Endodermal cell (in vitro differentiated cells): ENCODE measurements around the gene TAPBPL. TPM values are rescaled to one million over a fixed set of nuclear protein-coding genes. Genes with fewer than 3 reads are reported as not detected.

Source experiments
- DNase-seq: peaks from one replicate; pipeline ENCODE4 v3.0.0-alpha.2; 2017
- H3K27ac ChIP-seq: 2 replicates; pipeline ENCODE4 v1.5.1; 2013; ENCODE audit warnings: mild to moderate bottlenecking, low read depth, low read length, moderate library complexity
- H3K27me3 ChIP-seq: 2 replicates; pipeline ENCODE4 v1.6.1; 2013; ENCODE audit warnings: mild to moderate bottlenecking, low read length, moderate library complexity; ENCODE audit not compliant: insufficient read depth, control insufficient read depth, poor library complexity, severe bottlenecking
- H3K36me3 ChIP-seq: 2 replicates; pipeline ENCODE4 v1.7.0; 2013; ENCODE audit warnings: mild to moderate bottlenecking, low read length, moderate library complexity; ENCODE audit not compliant: control insufficient read depth, insufficient read depth
- H3K4me1 ChIP-seq: one replicate; pipeline ENCODE4 v1.7.0; 2013; ENCODE audit warnings: low read length; ENCODE audit not compliant: control insufficient read depth, insufficient read depth
- H3K4me3 ChIP-seq: 2 replicates; pipeline ENCODE4 v1.5.1; 2013; ENCODE audit warnings: mild to moderate bottlenecking, low read length, moderate library complexity
- H3K9ac ChIP-seq: 2 replicates; pipeline ENCODE4 v1.6.1; 2013; ENCODE audit warnings: mild to moderate bottlenecking, low read length, moderate library complexity; ENCODE audit not compliant: poor library complexity, severe bottlenecking; ENCODE audit errors: extremely low read depth
- H3K9me3 ChIP-seq: 2 replicates; pipeline ENCODE4 v1.6.1; 2013; ENCODE audit warnings: mild to moderate bottlenecking, low read length, moderate library complexity; ENCODE audit not compliant: control insufficient read depth
- H3K27ac Mint-ChIP-seq: 2 replicates; pipeline ENCODE4 v1.8.0; 2020; ENCODE audit warnings: mixed read lengths
- H3K27me3 Mint-ChIP-seq: 2 replicates; pipeline ENCODE4 v1.8.0; 2021; ENCODE audit warnings: mild to moderate bottlenecking, mixed read lengths; ENCODE audit not compliant: insufficient read depth
- H3K36me3 Mint-ChIP-seq: 2 replicates; pipeline ENCODE4 v1.8.0; 2020; ENCODE audit warnings: low read depth, mixed read lengths
- H3K4me1 Mint-ChIP-seq: 2 replicates; pipeline ENCODE4 v1.8.0; 2020; ENCODE audit warnings: mixed read lengths
- H3K4me3 Mint-ChIP-seq: 2 replicates; pipeline ENCODE4 v1.8.0; 2020; ENCODE audit warnings: mild to moderate bottlenecking, moderate library complexity, mixed read lengths
- H3K9me3 Mint-ChIP-seq: 2 replicates; pipeline ENCODE4 v1.8.0; 2020; ENCODE audit warnings: mild to moderate bottlenecking, mixed read lengths
- WGBS, 2 experiments: methylation state at CpG; one replicate each; pipeline versions ENCODE4 v1.1.5 to v1.1.7; 2013; ENCODE audit warnings: missing lambda C conversion rate in 2 of 2, mixed read lengths in 1 of 2; ENCODE audit not compliant: insufficient coverage in 1 of 2, insufficient read length in 1 of 2; 5-methylcytosine and 5-hydroxymethylcytosine counted together
- total RNA-seq, 2 donors: library from RNA; stranded (reverse); fragmentation: NEBNext Ultra II Directional in 1 of 2; extraction: Animal tissue kit (Norgen Biotek cat#: 25700) in 1 of 2; gene quantifications; 2 replicates in 1 of 2; 3 replicates in 1 of 2; pipeline ENCODE4 v1.2.1, GENCODE V29; 2021
- TF ChIP-seq, protein P1 (sequence below): fragments of 200-600 bp; sonication (generic); conservative IDR thresholded peaks from 2 replicates; pipeline ENCODE4 v1.5.0; 2021; ENCODE audit warnings: antibody characterized with exemption, mild to moderate bottlenecking

The TAPBPL gene
- total RNA-seq, 2 donors from 2014 or later, result 0.55 to 1.4 TPM

DNA sequence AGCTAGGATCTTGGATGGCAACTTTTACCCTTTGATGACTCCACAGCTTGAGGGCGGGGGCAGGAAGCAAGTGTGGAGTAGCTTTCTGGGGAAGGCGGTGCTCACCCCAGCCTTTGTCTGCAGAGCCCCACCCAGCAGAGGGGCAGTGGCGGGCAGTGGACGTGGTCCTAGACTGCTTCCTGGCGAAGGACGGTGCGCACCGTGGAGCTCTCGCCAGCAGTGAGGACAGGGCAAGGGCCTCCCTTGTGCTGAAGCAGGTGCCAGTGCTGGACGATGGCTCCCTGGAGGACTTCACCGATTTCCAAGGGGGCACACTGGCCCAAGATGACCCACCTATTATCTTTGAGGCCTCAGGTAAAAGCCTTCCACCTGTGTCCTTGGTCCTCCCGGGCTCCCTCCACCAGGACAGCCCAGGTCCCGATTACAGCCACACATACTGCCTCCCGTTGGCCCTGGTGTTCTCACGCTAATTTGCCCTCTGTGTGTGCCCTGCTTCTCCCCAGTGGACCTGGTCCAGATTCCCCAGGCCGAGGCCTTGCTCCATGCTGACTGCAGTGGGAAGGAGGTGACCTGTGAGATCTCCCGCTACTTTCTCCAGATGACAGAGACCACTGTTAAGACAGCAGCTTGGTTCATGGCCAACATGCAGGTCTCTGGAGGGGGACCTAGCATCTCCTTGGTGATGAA is 1.2 kb downstream of the TAPBPL start:
- 95 to 96% methylated on average over 14 to 17 of the region's 17 CpGs for WGBS, 2 experiments
- no peak overlapping the region for H3K27ac Mint-ChIP-seq

DNA sequence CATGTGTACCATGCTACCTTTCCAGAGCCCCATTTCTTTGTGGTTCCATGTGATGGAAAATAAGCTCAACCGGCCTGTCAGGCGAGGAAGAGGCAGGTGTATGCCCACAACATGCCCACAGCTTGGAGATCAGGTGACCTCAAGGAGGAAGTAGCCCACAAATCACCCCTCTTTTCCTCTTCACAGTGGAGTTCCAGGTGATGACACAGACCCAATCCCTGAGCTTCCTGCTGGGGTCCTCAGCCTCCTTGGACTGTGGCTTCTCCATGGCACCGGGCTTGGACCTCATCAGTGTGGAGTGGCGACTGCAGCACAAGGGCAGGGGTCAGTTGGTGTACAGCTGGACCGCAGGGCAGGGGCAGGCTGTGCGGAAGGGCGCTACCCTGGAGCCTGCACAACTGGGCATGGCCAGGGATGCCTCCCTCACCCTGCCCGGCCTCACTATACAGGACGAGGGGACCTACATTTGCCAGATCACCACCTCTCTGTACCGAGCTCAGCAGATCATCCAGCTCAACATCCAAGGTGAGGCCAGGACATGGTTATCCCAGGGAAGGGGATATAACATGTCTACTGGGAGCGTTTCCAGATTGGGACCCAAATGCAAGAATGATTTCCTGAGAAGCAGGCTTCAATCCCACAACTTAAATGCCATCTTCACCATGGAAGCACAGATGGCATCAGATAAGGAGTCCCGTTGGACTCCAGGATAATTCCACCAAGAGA is 5.5 kb downstream of the TAPBPL start:
- WGBS, 2 experiments, result 92 to 100% methylated on average over 11 to 12 of the region's 12 CpGs

More for the DNA sequence above, 1.2 kb downstream of the TAPBPL start:
- no peak overlapping the region for H3K4me3 ChIP-seq
- H3K36me3 ChIP-seq, result no peaks in the 10 kb centered on the region
- no peak overlapping the region for H3K9ac ChIP-seq
- H3K27ac ChIP-seq, result no peak overlapping the region
- Mint-ChIP-seq H3K36me3 (no peaks in the 10 kb centered on the region), H3K4me3 (no peak overlapping the region), H3K27me3 (no peaks in the 10 kb centered on the region), H3K9me3 (no peaks in the 10 kb centered on the region), H3K4me1 (peaks cover 30% of the 10 kb centered on the region)
- peaks cover 16% of the 10 kb centered on the region for H3K4me1 ChIP-seq
- H3K27me3 ChIP-seq, result no peaks in the 10 kb centered on the region
- no peaks in the 10 kb centered on the region for H3K9me3 ChIP-seq
- TF ChIP-seq, protein P1, sequence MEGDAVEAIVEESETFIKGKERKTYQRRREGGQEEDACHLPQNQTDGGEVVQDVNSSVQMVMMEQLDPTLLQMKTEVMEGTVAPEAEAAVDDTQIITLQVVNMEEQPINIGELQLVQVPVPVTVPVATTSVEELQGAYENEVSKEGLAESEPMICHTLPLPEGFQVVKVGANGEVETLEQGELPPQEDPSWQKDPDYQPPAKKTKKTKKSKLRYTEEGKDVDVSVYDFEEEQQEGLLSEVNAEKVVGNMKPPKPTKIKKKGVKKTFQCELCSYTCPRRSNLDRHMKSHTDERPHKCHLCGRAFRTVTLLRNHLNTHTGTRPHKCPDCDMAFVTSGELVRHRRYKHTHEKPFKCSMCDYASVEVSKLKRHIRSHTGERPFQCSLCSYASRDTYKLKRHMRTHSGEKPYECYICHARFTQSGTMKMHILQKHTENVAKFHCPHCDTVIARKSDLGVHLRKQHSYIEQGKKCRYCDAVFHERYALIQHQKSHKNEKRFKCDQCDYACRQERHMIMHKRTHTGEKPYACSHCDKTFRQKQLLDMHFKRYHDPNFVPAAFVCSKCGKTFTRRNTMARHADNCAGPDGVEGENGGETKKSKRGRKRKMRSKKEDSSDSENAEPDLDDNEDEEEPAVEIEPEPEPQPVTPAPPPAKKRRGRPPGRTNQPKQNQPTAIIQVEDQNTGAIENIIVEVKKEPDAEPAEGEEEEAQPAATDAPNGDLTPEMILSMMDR, result no peak
- DNase-seq, result no peak

DNA sequence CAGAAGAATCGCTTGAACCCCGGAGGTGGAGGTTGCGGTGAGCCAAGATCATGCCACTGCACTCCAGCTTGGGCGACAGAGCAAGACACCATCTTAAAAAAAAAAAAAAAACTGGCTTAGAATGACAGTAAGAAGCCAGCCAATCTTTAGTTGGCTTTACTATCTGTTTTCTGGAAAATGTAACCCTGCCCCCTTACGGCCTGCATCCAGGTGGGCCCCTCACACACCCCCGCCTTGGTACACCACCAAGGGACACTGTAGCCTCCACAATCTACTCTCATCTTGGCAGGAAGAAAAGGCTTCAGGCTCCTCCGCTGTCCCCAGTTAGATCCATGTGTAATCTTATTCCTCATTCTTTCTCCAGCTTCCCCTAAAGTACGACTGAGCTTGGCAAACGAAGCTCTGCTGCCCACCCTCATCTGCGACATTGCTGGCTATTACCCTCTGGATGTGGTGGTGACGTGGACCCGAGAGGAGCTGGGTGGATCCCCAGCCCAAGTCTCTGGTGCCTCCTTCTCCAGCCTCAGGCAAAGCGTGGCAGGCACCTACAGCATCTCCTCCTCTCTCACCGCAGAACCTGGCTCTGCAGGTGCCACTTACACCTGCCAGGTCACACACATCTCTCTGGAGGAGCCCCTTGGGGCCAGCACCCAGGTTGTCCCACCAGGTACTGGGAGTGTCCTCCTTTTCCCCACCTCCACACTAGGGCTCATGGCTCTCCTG is 6.6 kb downstream of the TAPBPL start:
- 90 to 92% methylated on average over 9 to 14 of the region's 14 CpGs for WGBS, 2 experiments
- H3K9me3 ChIP-seq, result no peaks in the 10 kb centered on the region
- H3K4me1 ChIP-seq, result no peaks in the 10 kb centered on the region
- H3K4me3 ChIP-seq, result no peak overlapping the region
- Mint-ChIP-seq H3K4me1 (no peaks in the 10 kb centered on the region), H3K36me3 (peaks cover 41% of the 10 kb centered on the region), H3K9me3 (no peaks in the 10 kb centered on the region), H3K27me3 (no peaks in the 10 kb centered on the region), H3K27ac (no peak overlapping the region), H3K4me3 (no peak overlapping the region)
- TF ChIP-seq, protein P1, result no peak
- H3K36me3 ChIP-seq, result peaks cover 9% of the 10 kb centered on the region
- no peak for DNase-seq
- no peak overlapping the region for H3K9ac ChIP-seq
- H3K27me3 ChIP-seq, result no peaks in the 10 kb centered on the region
- no peak overlapping the region for H3K27ac ChIP-seq

More for the DNA sequence above, 5.5 kb downstream of the TAPBPL start:
- Histone ChIP-seq H3K4me3 (no peak overlapping the region), H3K9ac (no peak overlapping the region), H3K36me3 (peaks cover 8% of the 10 kb centered on the region), H3K27me3 (no peaks in the 10 kb centered on the region), H3K27ac (no peak overlapping the region), H3K4me1 (no peaks in the 10 kb centered on the region), H3K9me3 (no peaks in the 10 kb centered on the region)
- TF ChIP-seq, protein P1, result no peak
- Mint-ChIP-seq H3K36me3 (peaks cover 33% of the 10 kb centered on the region), H3K4me3 (no peak overlapping the region), H3K4me1 (peaks cover 5% of the 10 kb centered on the region), H3K27me3 (no peaks in the 10 kb centered on the region), H3K27ac (no peak overlapping the region), H3K9me3 (no peaks in the 10 kb centered on the region)
- DNase-seq, result no peak
